DOHH2 (cell line): ENCODE results near the gene CNKSR3.

Source experiments
- H3F3A ChIP-seq: fragments of 200-600 bp; sonication (generic), shearing (Covaris generic); 2 replicates; pipeline ENCODE4 v1.6.0; 2016; ENCODE audit warnings: antibody characterized with exemption, mild to moderate bottlenecking; ENCODE audit not compliant: control insufficient read depth, insufficient read depth
- H3K27ac ChIP-seq: fragments of 200-600 bp; sonication (generic); 2 replicates; pipeline ENCODE4 v1.5.1; 2014; ENCODE audit warnings: low read depth, mild to moderate bottlenecking, low read length, moderate library complexity
- H3K27me3 ChIP-seq: fragments of 200-600 bp; sonication (generic); 2 replicates; pipeline ENCODE4 v1.6.1; 2014; ENCODE audit warnings: mild to moderate bottlenecking, low read length, mixed read lengths; ENCODE audit not compliant: control insufficient read depth
- H3K36me3 ChIP-seq: fragments of 200-600 bp; sonication (generic); 2 replicates; pipeline ENCODE4 v1.6.1; 2014; ENCODE audit warnings: mild to moderate bottlenecking, low read length, moderate library complexity, mixed read lengths; ENCODE audit not compliant: control insufficient read depth
- H3K4me1 ChIP-seq: fragments of 200-600 bp; sonication (generic); 2 replicates; pipeline ENCODE4 v1.6.1; 2014; ENCODE audit warnings: mild to moderate bottlenecking, low read length, mixed read lengths; ENCODE audit not compliant: control insufficient read depth
- H3K4me2 ChIP-seq: fragments of 200-600 bp; sonication (generic); 2 replicates; pipeline ENCODE4 v1.6.0; 2014; ENCODE audit warnings: mild to moderate bottlenecking, low read length, moderate library complexity
- H3K4me3 ChIP-seq: fragments of 200-600 bp; sonication (generic); 2 replicates; pipeline ENCODE4 v1.5.1; 2014; ENCODE audit warnings: mild to moderate bottlenecking, low read length, mixed read lengths
- H3K79me2 ChIP-seq: fragments of 200-600 bp; sonication (generic); 2 replicates; pipeline ENCODE4 v1.6.1; 2014; ENCODE audit warnings: mild to moderate bottlenecking, low read length, mixed read lengths; ENCODE audit not compliant: control insufficient read depth
- H3K9me2 ChIP-seq: fragments of 200-600 bp; sonication (generic); replicated peaks from 2 replicates; pipeline ENCODE4 v1.6.1; 2014; ENCODE audit warnings: mild to moderate bottlenecking, low read length, mixed read lengths; ENCODE audit not compliant: control insufficient read depth
- H3K9me3 ChIP-seq: fragments of 200-600 bp; sonication (generic); 2 replicates; pipeline ENCODE4 v1.6.1; 2014; ENCODE audit warnings: antibody characterized with exemption, low read length, mixed read lengths; ENCODE audit not compliant: control insufficient read depth, insufficient read depth
- H4K20me1 ChIP-seq: fragments of 200-600 bp; sonication (generic); 2 replicates; pipeline ENCODE4 v1.6.0; 2014; ENCODE audit warnings: low read depth, mild to moderate bottlenecking, antibody characterized with exemption, low read length, moderate library complexity; ENCODE audit not compliant: control insufficient read depth, insufficient read depth
- EZH2phosphoT487 ChIP-seq: fragments of 200-600 bp; sonication (generic); IDR thresholded peaks from 2 replicates; pipeline ENCODE4 v1.6.1; 2017; ENCODE audit warnings: borderline replicate concordance, mild to moderate bottlenecking, antibody characterized with exemption, low read length, moderate library complexity, mixed read lengths
- TF ChIP-seq, protein P1 (sequence below): fragments of 200-600 bp; sonication (generic); IDR thresholded peaks from one replicate; pipeline ENCODE4 v1.5.1; 2014; ENCODE audit warnings: antibody characterized with exemption, mild to moderate bottlenecking, low read depth, low read length; ENCODE audit not compliant: poor library complexity, severe bottlenecking

Gene CNKSR3

GRCh38 chr6:154363821-154364220 is 146.7 kb downstream of the CNKSR3 start:
- no peak for TF ChIP-seq EZH2phosphoT487
- TF ChIP-seq, protein P1, sequence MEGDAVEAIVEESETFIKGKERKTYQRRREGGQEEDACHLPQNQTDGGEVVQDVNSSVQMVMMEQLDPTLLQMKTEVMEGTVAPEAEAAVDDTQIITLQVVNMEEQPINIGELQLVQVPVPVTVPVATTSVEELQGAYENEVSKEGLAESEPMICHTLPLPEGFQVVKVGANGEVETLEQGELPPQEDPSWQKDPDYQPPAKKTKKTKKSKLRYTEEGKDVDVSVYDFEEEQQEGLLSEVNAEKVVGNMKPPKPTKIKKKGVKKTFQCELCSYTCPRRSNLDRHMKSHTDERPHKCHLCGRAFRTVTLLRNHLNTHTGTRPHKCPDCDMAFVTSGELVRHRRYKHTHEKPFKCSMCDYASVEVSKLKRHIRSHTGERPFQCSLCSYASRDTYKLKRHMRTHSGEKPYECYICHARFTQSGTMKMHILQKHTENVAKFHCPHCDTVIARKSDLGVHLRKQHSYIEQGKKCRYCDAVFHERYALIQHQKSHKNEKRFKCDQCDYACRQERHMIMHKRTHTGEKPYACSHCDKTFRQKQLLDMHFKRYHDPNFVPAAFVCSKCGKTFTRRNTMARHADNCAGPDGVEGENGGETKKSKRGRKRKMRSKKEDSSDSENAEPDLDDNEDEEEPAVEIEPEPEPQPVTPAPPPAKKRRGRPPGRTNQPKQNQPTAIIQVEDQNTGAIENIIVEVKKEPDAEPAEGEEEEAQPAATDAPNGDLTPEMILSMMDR: no peak
- H3K4me3 ChIP-seq: no peak overlapping the region
- no peaks in the 10 kb centered on the region for H3K36me3 ChIP-seq
- H3K9me2 ChIP-seq: no peaks in the 10 kb centered on the region
- H3K9me3 ChIP-seq: no peaks in the 10 kb centered on the region
- no peaks in the 10 kb centered on the region for H3K4me1 ChIP-seq
- H3K27ac ChIP-seq: no peak overlapping the region
- no peak overlapping the region for H3K4me2 ChIP-seq
- H3F3A ChIP-seq: no peaks in the 10 kb centered on the region
- no peaks in the 10 kb centered on the region for H3K79me2 ChIP-seq
- no peaks in the 10 kb centered on the region for H3K27me3 ChIP-seq
- H4K20me1 ChIP-seq: no peaks in the 10 kb centered on the region

GRCh38 chr6:154361476-154361875 is 149.0 kb downstream of the CNKSR3 start:
- H3K4me1 ChIP-seq: peaks cover 5% of the 10 kb centered on the region
- no peak overlapping the region for H3K27ac ChIP-seq
- H3K9me3 ChIP-seq: no peaks in the 10 kb centered on the region
- no peaks in the 10 kb centered on the region for H4K20me1 ChIP-seq
- H3F3A ChIP-seq: no peaks in the 10 kb centered on the region
- no peaks in the 10 kb centered on the region for H3K27me3 ChIP-seq
- no peaks in the 10 kb centered on the region for H3K9me2 ChIP-seq
- no peaks in the 10 kb centered on the region for H3K79me2 ChIP-seq
- H3K36me3 ChIP-seq: no peaks in the 10 kb centered on the region
- no peak for TF ChIP-seq EZH2phosphoT487
- TF ChIP-seq, protein P1: no peak
- no peak overlapping the region for H3K4me3 ChIP-seq
- no peak overlapping the region for H3K4me2 ChIP-seq

- H3K4me2 ChIP-seq: no peak overlapping the region
These were observed 150.0 kb downstream of the CNKSR3 start for GRCh38 chr6:154360476-154360875.

More at GRCh38 chr6:154360476-154360875, 150.0 kb downstream of the CNKSR3 start:
- H3F3A ChIP-seq: no peaks in the 10 kb centered on the region
- H3K36me3 ChIP-seq: no peaks in the 10 kb centered on the region
- H3K4me3 ChIP-seq: no peak overlapping the region
- no peaks in the 10 kb centered on the region for H3K79me2 ChIP-seq
- H3K27me3 ChIP-seq: no peaks in the 10 kb centered on the region
- peaks cover 9% of the 10 kb centered on the region for H3K4me1 ChIP-seq
- no peaks in the 10 kb centered on the region for H4K20me1 ChIP-seq
- H3K9me3 ChIP-seq: no peaks in the 10 kb centered on the region
- no peak overlapping the region for H3K27ac ChIP-seq
- H3K9me2 ChIP-seq: no peaks in the 10 kb centered on the region
- TF ChIP-seq, protein P1: no peak
- TF ChIP-seq EZH2phosphoT487: no peak
